K562 (cell line): ENCODE data around the gene NKIRAS1. TPM values are rescaled to one million over a fixed set of nuclear protein-coding genes. Genes with fewer than 3 reads are reported as not detected.
A peak's percentile ranks its signal among the peaks of the same experiment; 100 is the strongest.

Source experiments
- BRF1 ChIP-seq: IDR thresholded peaks from 3 replicates; pipeline ENCODE4 v1.6.1; 2011; ENCODE audit warnings: borderline replicate concordance, mild to moderate bottlenecking; ENCODE audit not compliant: insufficient read length; ENCODE audit errors: extremely low read depth
- ETV6 ChIP-seq, 3 experiments: fragments of 150-350 bp in 1 of 3; sonication (generic) in 1 of 3; formaldehyde crosslinking in 1 of 3; IDR thresholded peaks; 2 replicates each; pipeline versions ENCODE4 v1.6.1 to v1.8.0; 2014 to 2022; ENCODE audit warnings: borderline replicate concordance in 2 of 3, low read depth in 2 of 3, antibody characterized with exemption in 1 of 3, low read length in 1 of 3, mild to moderate bottlenecking in 1 of 3, missing genetic modification reagents in 1 of 3
- KAT8 ChIP-seq: fragments of 450-650 bp; IDR thresholded peaks from 2 replicates; pipeline ENCODE4 v1.6.1; 2016; ENCODE audit warnings: low read depth, mild to moderate bottlenecking
- KDM5B ChIP-seq: fragments of 200-600 bp; sonication (generic); IDR thresholded peaks from 2 replicates; pipeline ENCODE4 v1.6.1; 2012; ENCODE audit warnings: low read depth, mild to moderate bottlenecking, moderate library complexity, low read length, control low read depth, inconsistent platforms; ENCODE audit not compliant: insufficient replicate concordance
- SMARCA4 ChIP-seq: fragments of 450-650 bp; IDR thresholded peaks from 2 replicates; pipeline ENCODE4 v1.6.1; 2016
- SMARCA5 ChIP-seq: fragments of 450-650 bp; IDR thresholded peaks from 2 replicates; pipeline ENCODE4 v1.6.1; 2016
- STAG1 ChIP-seq: sonication (generic); formaldehyde crosslinking; IDR thresholded peaks from 2 replicates; pipeline ENCODE4 v1.5.0; 2020; ENCODE audit warnings: missing genetic modification reagents, borderline replicate concordance
- TFAM ChIP-seq: fragments of 250-450 bp; sonication (Bioruptor Pico); conservative IDR thresholded peaks from 2 replicates; pipeline ENCODE4 v1.5.0; 2021; ENCODE audit warnings: mild to moderate bottlenecking, moderate library complexity
- polyA plus RNA-seq, 8 experiments: library from polyadenylated mRNA; depleted of rRNA in 4 of 8; stranded (reverse) in 5 of 8; unstranded in 3 of 8; fragments of >200 nt; fragmentation: Nextera tagmentation in 2 of 8; fragmentation: Illumina TruSeq in 1 of 8; extraction: Ambion mirVana in 2 of 8; extraction: Trizol in 1 of 8; gene quantifications; 2 replicates each; pipeline versions ENCODE4 v1.2.1 to v1.2.3, GENCODE V29; 2011 to 2014; ENCODE audit warnings: inconsistent platforms in 1 of 8, missing spikeins in 1 of 8
- total RNA-seq, 7 experiments: library from RNA; depleted of rRNA in 6 of 7; stranded (reverse); fragments of >200 nt in 6 of 7; fragmentation: Illumina TruSeq in 2 of 7; extraction: Trizol in 2 of 7; gene quantifications; 2 replicates each; pipeline versions ENCODE4 v1.2.1 to v1.2.3, GENCODE V29; 2011 to 2021; ENCODE audit warnings: low replicate concordance in 1 of 7
- TF ChIP-seq, protein P1 (sequence below): IDR thresholded peaks from 2 replicates; pipeline ENCODE4 v1.6.1; 2014; ENCODE audit warnings: antibody characterized with exemption
- TF ChIP-seq, protein P2 (sequence below): fragments of 450-650 bp; IDR thresholded peaks from 2 replicates; pipeline ENCODE4 v1.6.1; 2016; ENCODE audit warnings: mild to moderate bottlenecking, moderate library complexity

NKIRAS1 gene
- total and polyA plus RNA-seq, 9 of the 15 experiments (the other 6 are each of a cell fraction or from before 2014, with no cell fraction given) = 5.1 to 10.3 (median 6.3) TPM

DNA sequence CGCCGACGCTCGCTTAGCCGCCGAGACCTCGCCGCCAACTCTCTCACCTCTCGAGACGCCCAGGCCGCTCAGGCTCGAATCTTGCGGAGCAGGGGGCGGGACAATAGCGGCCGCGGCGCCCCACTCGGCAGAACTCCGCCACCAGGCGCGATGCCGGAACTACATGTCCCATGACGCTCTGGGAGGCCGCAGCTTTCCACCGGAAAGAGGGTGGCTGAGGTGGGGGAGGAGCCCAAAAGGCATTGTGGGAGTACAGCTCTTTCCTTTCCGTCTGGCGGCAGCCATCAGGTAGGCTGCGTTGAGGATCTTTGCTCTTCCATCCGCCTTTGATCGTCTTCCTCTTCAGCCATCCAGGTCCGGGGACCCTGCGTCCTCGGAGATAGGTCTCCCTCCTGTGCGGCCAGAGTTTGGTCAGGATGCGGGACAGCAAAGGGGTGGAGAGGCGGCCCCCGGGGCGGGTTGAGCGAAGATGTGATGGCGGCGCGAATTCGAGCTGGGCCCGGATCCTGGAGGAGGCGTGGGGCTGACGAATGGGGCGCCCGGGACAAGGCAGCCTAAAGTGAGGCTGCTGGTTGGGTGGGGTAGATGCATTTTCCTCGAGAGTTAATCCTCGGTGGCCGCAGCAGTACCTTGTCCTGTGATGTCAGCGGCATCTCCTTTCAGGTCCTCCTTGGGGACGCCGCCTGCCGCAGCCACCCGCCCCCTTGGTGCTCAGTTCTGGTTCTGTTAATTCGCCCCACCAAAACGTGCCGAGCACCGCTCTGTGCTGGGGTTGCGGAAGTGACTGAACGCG, at the start of gene NKIRAS1, which contains the start of gene RPL15 (continued):
- TF ChIP-seq, protein P1, sequence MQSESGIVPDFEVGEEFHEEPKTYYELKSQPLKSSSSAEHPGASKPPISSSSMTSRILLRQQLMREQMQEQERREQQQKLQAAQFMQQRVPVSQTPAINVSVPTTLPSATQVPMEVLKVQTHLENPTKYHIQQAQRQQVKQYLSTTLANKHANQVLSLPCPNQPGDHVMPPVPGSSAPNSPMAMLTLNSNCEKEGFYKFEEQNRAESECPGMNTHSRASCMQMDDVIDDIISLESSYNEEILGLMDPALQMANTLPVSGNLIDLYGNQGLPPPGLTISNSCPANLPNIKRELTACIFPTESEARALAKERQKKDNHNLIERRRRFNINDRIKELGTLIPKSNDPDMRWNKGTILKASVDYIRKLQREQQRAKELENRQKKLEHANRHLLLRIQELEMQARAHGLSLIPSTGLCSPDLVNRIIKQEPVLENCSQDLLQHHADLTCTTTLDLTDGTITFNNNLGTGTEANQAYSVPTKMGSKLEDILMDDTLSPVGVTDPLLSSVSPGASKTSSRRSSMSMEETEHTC = no peak; the same call in 1 of the 2 replicates
- TF ChIP-seq BRF1 (no peak), SMARCA5 (no peak), KAT8 (0 out of 2 replicates have a peak, but pooled peaks have one; percentile 64), SMARCA4 (no peak), KDM5B (peak; percentile 100), STAG1 (0 out of 2 replicates have a peak, but pooled peaks have one; percentile 19), ETV6 (IDR thresholded peaks at IDR 0.05; ENCODE audit: borderline replicate concordance in 1 of 2, low read depth in 2 of 2, low read length in 1 of 2) (0 out of 4 replicates have a peak, but pooled peaks have one; percentile 16 to 19), ETV6 (CRISPR knock-in tag; IDR thresholded peaks at IDR 0.05; ENCODE audit: borderline replicate concordance) (peak; percentile 80; the same call in 1 of the 2 replicates), TFAM (CRISPR knock-in tag) (no peak)
- TF ChIP-seq, protein P2, sequence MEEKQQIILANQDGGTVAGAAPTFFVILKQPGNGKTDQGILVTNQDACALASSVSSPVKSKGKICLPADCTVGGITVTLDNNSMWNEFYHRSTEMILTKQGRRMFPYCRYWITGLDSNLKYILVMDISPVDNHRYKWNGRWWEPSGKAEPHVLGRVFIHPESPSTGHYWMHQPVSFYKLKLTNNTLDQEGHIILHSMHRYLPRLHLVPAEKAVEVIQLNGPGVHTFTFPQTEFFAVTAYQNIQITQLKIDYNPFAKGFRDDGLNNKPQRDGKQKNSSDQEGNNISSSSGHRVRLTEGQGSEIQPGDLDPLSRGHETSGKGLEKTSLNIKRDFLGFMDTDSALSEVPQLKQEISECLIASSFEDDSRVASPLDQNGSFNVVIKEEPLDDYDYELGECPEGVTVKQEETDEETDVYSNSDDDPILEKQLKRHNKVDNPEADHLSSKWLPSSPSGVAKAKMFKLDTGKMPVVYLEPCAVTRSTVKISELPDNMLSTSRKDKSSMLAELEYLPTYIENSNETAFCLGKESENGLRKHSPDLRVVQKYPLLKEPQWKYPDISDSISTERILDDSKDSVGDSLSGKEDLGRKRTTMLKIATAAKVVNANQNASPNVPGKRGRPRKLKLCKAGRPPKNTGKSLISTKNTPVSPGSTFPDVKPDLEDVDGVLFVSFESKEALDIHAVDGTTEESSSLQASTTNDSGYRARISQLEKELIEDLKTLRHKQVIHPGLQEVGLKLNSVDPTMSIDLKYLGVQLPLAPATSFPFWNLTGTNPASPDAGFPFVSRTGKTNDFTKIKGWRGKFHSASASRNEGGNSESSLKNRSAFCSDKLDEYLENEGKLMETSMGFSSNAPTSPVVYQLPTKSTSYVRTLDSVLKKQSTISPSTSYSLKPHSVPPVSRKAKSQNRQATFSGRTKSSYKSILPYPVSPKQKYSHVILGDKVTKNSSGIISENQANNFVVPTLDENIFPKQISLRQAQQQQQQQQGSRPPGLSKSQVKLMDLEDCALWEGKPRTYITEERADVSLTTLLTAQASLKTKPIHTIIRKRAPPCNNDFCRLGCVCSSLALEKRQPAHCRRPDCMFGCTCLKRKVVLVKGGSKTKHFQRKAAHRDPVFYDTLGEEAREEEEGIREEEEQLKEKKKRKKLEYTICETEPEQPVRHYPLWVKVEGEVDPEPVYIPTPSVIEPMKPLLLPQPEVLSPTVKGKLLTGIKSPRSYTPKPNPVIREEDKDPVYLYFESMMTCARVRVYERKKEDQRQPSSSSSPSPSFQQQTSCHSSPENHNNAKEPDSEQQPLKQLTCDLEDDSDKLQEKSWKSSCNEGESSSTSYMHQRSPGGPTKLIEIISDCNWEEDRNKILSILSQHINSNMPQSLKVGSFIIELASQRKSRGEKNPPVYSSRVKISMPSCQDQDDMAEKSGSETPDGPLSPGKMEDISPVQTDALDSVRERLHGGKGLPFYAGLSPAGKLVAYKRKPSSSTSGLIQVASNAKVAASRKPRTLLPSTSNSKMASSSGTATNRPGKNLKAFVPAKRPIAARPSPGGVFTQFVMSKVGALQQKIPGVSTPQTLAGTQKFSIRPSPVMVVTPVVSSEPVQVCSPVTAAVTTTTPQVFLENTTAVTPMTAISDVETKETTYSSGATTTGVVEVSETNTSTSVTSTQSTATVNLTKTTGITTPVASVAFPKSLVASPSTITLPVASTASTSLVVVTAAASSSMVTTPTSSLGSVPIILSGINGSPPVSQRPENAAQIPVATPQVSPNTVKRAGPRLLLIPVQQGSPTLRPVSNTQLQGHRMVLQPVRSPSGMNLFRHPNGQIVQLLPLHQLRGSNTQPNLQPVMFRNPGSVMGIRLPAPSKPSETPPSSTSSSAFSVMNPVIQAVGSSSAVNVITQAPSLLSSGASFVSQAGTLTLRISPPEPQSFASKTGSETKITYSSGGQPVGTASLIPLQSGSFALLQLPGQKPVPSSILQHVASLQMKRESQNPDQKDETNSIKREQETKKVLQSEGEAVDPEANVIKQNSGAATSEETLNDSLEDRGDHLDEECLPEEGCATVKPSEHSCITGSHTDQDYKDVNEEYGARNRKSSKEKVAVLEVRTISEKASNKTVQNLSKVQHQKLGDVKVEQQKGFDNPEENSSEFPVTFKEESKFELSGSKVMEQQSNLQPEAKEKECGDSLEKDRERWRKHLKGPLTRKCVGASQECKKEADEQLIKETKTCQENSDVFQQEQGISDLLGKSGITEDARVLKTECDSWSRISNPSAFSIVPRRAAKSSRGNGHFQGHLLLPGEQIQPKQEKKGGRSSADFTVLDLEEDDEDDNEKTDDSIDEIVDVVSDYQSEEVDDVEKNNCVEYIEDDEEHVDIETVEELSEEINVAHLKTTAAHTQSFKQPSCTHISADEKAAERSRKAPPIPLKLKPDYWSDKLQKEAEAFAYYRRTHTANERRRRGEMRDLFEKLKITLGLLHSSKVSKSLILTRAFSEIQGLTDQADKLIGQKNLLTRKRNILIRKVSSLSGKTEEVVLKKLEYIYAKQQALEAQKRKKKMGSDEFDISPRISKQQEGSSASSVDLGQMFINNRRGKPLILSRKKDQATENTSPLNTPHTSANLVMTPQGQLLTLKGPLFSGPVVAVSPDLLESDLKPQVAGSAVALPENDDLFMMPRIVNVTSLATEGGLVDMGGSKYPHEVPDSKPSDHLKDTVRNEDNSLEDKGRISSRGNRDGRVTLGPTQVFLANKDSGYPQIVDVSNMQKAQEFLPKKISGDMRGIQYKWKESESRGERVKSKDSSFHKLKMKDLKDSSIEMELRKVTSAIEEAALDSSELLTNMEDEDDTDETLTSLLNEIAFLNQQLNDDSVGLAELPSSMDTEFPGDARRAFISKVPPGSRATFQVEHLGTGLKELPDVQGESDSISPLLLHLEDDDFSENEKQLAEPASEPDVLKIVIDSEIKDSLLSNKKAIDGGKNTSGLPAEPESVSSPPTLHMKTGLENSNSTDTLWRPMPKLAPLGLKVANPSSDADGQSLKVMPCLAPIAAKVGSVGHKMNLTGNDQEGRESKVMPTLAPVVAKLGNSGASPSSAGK = no peak; the same call in 1 of the 2 replicates
